Sigmoid colon (tissue), 7 donors: Measurements from ENCODE around the gene CNTN4. TPM values are rescaled to one million over a fixed set of nuclear protein-coding genes. Genes with fewer than 3 reads are reported as not detected.
"Not testable (repeated sequence)": the region's sequence is repeated elsewhere in the genome, so short reads cannot be mapped to it uniquely, and the experiment has no call there.

ENCODE experiments used
- DNase-seq: peaks from one replicate; pipeline ENCODE4 v3.0.0-alpha.2; 2019
- H3K27ac ChIP-seq, 4 donors: fragments of 200-600 bp; sonication (generic); one replicate each; pipeline ENCODE4 v1.5.1; 2016 to 2019; ENCODE audit warnings: mild to moderate bottlenecking in 1 of 4
- H3K27me3 ChIP-seq, 3 donors: fragments of 200-600 bp; sonication (generic); one replicate each; pipeline ENCODE4 v1.5.1; 2019; ENCODE audit warnings: mild to moderate bottlenecking in 1 of 3
- H3K36me3 ChIP-seq, 4 donors: fragments of 200-600 bp; sonication (generic); one replicate each; pipeline ENCODE4 v1.5.1; 2016 to 2019
- H3K4me1 ChIP-seq, 4 donors: fragments of 200-600 bp; sonication (generic); one replicate each; pipeline ENCODE4 v1.5.1; 2017 to 2019
- H3K4me3 ChIP-seq, 4 donors: fragments of 200-600 bp; sonication (generic); one replicate each; pipeline ENCODE4 v1.5.1; 2017 to 2019; ENCODE audit warnings: mild to moderate bottlenecking in 2 of 4, moderate library complexity in 1 of 4
- H3K9me3 ChIP-seq, 4 donors: fragments of 200-600 bp in 3 of 4; sonication (generic) in 3 of 4; one replicate each; pipeline versions ENCODE4 v1.5.1 to v1.6.1; 2013 to 2019
- EP300 ChIP-seq, 4 donors: sonication (generic); formaldehyde crosslinking; IDR thresholded peaks; one replicate each; pipeline ENCODE4 v1.6.1; 2017; ENCODE audit warnings: antibody characterized with exemption in 4 of 4
- POLR2A ChIP-seq, 2 donors: fragments of 450-650 bp; IDR thresholded peaks; one replicate each; pipeline ENCODE4 v1.6.1; 2016; ENCODE audit warnings: antibody characterized with exemption in 2 of 2, mild to moderate bottlenecking in 2 of 2, moderate library complexity in 2 of 2
- POLR2AphosphoS5 ChIP-seq, 4 donors: sonication (generic); formaldehyde crosslinking; IDR thresholded peaks; one replicate each; pipeline ENCODE4 v1.6.1; 2017; ENCODE audit warnings: antibody characterized with exemption in 4 of 4
- WGBS, 2 donors: extraction: QIAGEN DNeasy Blood & Tissue Kit; methylation state at CpG; one replicate each; pipeline ENCODE4 v1.1.7; 2013; 5-methylcytosine and 5-hydroxymethylcytosine counted together
- intact Hi-C: fragments of 100-400 bp; cut with DNase I; formaldehyde crosslinking; loops from one replicate; pipeline ENCODE4 v1.15.1; 2023
- polyA plus RNA-seq, 3 donors: library from polyadenylated mRNA; stranded (reverse); fragments of 200-250 nt; gene quantifications; one replicate each; pipeline ENCODE4 v1.2.3, GENCODE V29; 2013
- total RNA-seq, 4 donors: library from RNA; depleted of rRNA; stranded (reverse); fragments of >200 nt; gene quantifications; one replicate each; pipeline ENCODE4 v1.1.0, GENCODE V29; 2016
- TF ChIP-seq, protein P1 (sequence below), 4 experiments: fragments of 450-650 bp in 3 of 4; fragments of 200-600 bp in 1 of 4; IDR thresholded peaks; one replicate each; pipeline ENCODE4 v1.5.1; 2016 to 2019; ENCODE audit warnings: antibody characterized with exemption in 4 of 4, mild to moderate bottlenecking in 3 of 4, moderate library complexity in 2 of 4
- donor health status: healthy with polysubstance abuse.
- donor health status: Bipolar disorder and iron deficiency.
- donor health status: healthy.

Gene CNTN4
- total and polyA plus RNA-seq, 7 donors, result 1.4 to 10.0 (median 7.5) TPM

DNA sequence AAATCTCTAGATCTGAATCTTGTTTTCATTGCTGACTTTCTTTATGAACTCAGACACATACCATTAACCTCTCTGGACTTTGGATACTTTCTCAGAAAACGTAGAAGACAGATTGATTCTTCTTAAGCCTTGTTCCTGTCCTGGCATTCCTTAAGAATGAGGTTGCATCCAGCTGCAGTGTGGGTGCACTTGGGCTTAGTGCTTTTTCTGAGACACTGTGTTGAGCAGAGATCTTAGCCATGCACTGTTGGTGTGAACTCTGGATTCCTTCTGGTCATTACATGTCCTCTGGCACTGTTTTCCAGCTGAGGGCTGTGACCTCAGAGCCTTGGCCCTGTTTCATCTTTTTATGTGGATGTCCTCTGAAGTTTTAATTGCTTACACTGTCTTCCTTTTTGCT is 428.3 kb downstream of the CNTN4 start:
- H3K4me3 ChIP-seq, result no peak overlapping the region
- 9 to 40% methylated on average over 1 of the region's 1 CpG for WGBS, 2 donors
- DNase-seq, result no peak
- TF ChIP-seq, protein P1, sequence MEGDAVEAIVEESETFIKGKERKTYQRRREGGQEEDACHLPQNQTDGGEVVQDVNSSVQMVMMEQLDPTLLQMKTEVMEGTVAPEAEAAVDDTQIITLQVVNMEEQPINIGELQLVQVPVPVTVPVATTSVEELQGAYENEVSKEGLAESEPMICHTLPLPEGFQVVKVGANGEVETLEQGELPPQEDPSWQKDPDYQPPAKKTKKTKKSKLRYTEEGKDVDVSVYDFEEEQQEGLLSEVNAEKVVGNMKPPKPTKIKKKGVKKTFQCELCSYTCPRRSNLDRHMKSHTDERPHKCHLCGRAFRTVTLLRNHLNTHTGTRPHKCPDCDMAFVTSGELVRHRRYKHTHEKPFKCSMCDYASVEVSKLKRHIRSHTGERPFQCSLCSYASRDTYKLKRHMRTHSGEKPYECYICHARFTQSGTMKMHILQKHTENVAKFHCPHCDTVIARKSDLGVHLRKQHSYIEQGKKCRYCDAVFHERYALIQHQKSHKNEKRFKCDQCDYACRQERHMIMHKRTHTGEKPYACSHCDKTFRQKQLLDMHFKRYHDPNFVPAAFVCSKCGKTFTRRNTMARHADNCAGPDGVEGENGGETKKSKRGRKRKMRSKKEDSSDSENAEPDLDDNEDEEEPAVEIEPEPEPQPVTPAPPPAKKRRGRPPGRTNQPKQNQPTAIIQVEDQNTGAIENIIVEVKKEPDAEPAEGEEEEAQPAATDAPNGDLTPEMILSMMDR (IDR thresholded peaks at IDR 0.05), result no peak
- no peak for TF ChIP-seq EP300 (IDR thresholded peaks at IDR 0.05)
- no peak for TF ChIP-seq POLR2A (IDR thresholded peaks at IDR 0.05)
- no peak for TF ChIP-seq POLR2AphosphoS5 (IDR thresholded peaks at IDR 0.05)
- no peaks in the 10 kb centered on the region for H3K4me1 ChIP-seq
- H3K27ac ChIP-seq, result no peak overlapping the region
- no peaks in the 10 kb centered on the region for H3K9me3 ChIP-seq
- H3K27me3 ChIP-seq, result no peaks in the 10 kb centered on the region
- H3K36me3 ChIP-seq, result no peaks in the 10 kb centered on the region
- intact Hi-C loops, result no loop called here

DNA sequence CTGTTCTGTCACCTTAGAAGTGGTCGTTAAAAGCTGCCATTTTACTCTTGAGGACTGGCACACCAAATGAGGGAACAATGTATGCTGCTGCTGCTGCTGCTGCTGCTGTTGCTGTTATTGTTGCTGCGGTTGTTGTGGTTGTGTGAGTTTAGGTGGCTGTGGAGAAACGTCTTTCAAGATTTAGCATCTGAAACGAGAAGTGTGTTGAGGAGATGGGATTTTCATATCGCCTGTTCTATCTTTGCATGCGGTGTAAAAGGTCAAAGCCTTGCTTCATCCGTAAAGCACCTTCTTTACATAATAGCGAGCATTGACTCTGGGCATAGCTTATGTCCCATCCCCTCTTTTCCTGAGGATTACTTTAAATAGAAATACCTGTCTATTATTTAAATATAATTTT is 428.7 kb downstream of the CNTN4 start:
- H3K4me1 ChIP-seq, DNase-seq, H3K27me3 ChIP-seq, H3K9me3 ChIP-seq, H3K27ac ChIP-seq, H3K4me3 ChIP-seq, intact Hi-C loops, H3K36me3 ChIP-seq: not testable (repeated sequence)
- WGBS, 2 donors, result 79 to 80% methylated on average over 8 of the region's 8 CpGs

DNA sequence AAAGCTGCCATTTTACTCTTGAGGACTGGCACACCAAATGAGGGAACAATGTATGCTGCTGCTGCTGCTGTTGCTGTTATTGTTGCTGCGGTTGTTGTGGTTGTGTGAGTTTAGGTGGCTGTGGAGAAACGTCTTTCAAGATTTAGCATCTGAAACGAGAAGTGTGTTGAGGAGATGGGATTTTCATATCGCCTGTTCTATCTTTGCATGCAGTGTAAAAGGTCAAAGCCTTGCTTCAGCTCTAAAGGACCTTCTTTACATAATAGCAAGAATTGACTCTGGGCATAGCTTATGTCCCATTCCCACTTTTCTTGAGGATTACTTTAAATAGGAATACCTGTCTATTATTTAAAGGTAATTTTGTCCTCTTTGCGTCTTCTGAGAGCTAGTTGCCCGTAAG is 436.1 kb downstream of the CNTN4 start:
- WGBS, 2 donors, result 80 to 90% methylated on average over 6 of the region's 6 CpGs
- intact Hi-C loops, H3K4me3 ChIP-seq, DNase-seq, H3K27me3 ChIP-seq, H3K36me3 ChIP-seq, H3K4me1 ChIP-seq, H3K27ac ChIP-seq, H3K9me3 ChIP-seq: not testable (repeated sequence)

DNA sequence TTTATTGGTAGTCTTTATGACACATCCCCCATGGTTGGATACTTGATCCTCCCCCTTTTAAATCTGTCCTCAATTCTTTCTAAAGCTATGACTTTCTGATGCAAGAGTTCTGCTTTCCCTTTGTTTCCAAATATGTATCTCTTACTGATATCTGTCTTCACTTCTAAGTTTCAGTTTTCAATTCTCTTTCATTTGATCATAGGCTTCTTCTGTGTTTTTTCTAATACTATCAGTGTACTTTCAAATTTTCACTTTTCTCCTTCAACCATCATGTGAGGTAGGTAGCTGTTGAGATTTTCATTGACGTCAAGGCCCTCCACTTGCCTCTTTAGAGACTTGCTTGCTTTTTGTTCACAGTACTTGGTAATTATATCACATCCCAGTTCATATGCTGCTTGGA is 436.5 kb downstream of the CNTN4 start:
- Histone ChIP-seq H3K4me1 (no peaks in the 10 kb centered on the region), H3K4me3 (no peak overlapping the region), H3K27me3 (no peaks in the 10 kb centered on the region), H3K27ac (no peak overlapping the region), H3K9me3 (no peaks in the 10 kb centered on the region), H3K36me3 (no peaks in the 10 kb centered on the region)
- WGBS, 2 donors, result 94 to 98% methylated on average over 1 of the region's 1 CpG
- DNase-seq, result no peak
- TF ChIP-seq POLR2AphosphoS5 (IDR thresholded peaks at IDR 0.05) (no peak), POLR2A (IDR thresholded peaks at IDR 0.05) (no peak), EP300 (IDR thresholded peaks at IDR 0.05) (no peak)
- TF ChIP-seq, protein P1 (IDR thresholded peaks at IDR 0.05), result no peak
- intact Hi-C loops, result no loop called here

DNA sequence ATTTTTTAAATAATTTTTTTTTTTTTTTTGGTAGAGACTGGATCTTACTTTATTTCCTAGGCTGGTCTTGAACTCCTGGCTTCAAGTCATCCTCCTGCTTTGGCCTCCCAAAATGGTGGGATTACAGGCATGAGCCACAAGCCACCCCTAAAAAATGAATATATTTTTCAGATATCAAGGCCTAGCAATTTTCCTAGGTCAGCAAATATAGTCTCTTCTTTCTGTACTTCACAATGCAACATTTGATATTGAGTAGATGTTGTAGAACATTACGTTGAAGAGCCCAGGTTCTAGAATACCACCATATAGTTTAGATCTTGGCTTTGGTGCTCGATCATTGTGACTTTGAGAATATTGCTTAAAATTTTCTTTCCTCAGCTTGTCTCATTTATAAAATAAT is 437.9 kb downstream of the CNTN4 start:
- Histone ChIP-seq H3K4me1 (no peaks in the 10 kb centered on the region), H3K27ac (no peak overlapping the region), H3K4me3 (no peak overlapping the region), H3K27me3 (no peaks in the 10 kb centered on the region), H3K9me3 (no peaks in the 10 kb centered on the region), H3K36me3 (no peaks in the 10 kb centered on the region)
- no peak for TF ChIP-seq POLR2AphosphoS5 (IDR thresholded peaks at IDR 0.05)
- TF ChIP-seq EP300 (IDR thresholded peaks at IDR 0.05), result no peak
- no peak for TF ChIP-seq POLR2A (IDR thresholded peaks at IDR 0.05)
- TF ChIP-seq, protein P1 (IDR thresholded peaks at IDR 0.05), result no peak
- intact Hi-C loops, result no loop called here
- 91 to 93% methylated on average over 2 of the region's 2 CpGs for WGBS, 2 donors
- DNase-seq, result no peak

DNA sequence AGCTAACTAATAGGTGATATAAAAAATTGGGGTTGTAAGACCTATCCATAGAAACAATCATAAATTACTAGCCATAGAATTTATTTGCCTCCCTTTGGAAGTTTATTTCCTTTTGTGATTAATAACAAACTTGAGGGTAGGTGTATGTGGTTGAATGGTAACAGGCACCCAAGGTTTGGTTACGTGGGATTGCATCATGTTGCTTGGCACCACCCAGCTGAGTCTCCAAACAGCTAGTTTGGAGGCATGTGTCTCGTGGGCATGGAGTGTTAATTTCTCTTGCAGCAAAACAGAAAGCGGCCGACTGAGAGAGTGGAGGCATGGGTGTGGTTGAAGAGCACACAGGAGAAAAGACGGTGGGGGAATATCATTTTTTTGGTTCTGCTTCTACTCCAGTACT is 441.4 kb downstream of the CNTN4 start:
- TF ChIP-seq, protein P1 (IDR thresholded peaks at IDR 0.05), result no peak
- intact Hi-C loops, result no loop called here
- Histone ChIP-seq H3K36me3 (no peaks in the 10 kb centered on the region), H3K27ac (no peak overlapping the region), H3K4me3 (no peak overlapping the region), H3K4me1 (no peaks in the 10 kb centered on the region), H3K27me3 (no peaks in the 10 kb centered on the region), H3K9me3 (no peaks in the 10 kb centered on the region)
- 87 to 92% methylated on average over 5 of the region's 5 CpGs for WGBS, 2 donors
- no peak for DNase-seq
